Stimulated activated CD4-positive, alpha-beta T cell treated with anti-CD3 and anti-CD28 coated beads, Interleukin-1b, Interleukin-23, amount 100 ng/mL, for 24 hours (primary cell): Measurements from ENCODE around the gene SNHG17.
"Not testable (repeated sequence)": the region's sequence is repeated elsewhere in the genome, so short reads cannot be mapped to it uniquely, and the experiment has no call there.

Experiments used
- DNase-seq, 4 experiments: peaks; one replicate each; pipeline ENCODE4 v3.0.0-alpha.2; 2020; ENCODE audit warnings: low read depth in 4 of 4, low spot score in 1 of 4

Gene SNHG17

DNA sequence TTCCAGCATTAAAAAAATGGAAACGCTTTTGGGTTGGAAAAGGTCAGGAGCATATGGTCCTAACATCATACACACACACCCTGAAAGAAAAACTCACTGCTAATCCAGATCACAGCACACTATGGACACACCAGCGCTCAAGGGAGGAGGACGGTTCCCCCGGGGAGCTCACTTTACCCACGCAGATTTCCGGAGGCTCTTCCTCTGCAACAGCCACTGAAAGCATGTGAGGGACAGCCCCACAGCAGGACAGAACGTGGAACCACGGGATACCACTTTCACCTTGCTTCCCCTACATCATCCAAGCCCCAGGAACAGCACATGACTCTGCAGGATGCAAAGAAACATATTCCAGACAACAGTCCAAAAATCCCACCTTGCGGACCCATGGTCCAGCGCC, 13.2 kb downstream of the SNHG17 start:
- DNase-seq = no peak

DNA sequence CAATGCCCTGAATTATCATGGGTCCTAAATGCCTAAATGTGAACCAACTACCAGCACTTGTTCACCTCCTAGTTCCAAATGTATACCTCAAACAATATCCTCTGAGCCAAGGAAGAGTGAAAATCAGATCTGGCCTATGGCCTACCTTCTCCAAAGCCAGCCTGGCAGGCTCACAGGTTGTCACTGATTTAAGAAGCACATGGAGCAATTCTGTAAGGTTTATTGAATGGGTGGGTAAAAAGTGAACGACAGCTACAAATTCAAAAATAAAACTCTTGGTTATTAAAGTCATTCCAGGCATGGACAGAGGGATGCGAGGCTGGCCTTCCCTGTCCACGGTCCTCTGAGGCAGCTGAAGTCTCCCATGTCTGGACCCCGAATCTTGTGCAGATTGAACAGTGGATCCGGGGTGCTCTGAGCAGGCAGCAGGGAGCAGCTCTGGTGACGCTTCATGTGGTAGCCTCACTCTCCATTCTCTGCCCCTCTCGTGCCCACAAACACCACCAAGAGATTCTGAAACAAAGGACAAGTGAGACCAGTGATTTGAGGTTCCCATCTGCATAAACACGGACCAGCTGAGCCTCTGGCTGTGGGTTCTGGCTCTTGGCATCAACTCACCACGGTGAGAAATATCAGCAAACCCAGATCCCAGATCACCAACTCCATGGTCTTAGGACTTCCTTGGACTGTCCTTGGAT, 14.6 kb downstream of the SNHG17 start:
- DNase-seq = no peak

DNA sequence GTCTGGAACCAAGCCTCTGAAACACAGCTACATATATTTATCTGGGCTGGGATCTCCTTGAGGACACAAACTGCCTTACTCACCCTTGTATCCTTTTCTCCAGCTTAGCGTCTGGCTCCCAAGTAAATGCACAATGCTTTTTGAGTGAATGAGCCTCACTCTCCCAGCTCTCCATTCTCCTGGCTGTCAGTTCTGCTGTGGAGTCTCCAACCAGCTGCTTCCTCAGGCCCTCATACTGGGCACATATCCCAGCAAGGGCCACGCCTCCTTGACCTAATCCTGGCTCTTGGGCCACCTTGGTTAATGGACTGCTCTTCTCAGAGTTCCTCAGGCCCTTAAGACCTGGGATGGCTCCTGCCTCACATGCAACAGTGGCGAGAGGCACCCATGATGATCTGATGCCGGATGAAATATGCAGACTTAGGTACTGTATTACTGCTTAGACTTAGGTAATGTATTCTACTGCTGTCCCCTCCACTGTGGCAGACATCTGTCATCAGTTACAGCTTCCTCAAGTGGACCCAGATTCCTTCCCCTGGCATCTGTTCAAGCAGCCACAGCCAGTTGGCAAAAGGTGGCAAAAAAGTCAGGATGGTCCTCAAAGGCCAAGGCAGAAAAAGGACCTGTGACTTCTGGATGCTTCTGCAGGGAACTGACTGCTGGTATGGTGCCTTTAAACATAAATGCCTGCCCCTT, 16.5 kb downstream of the SNHG17 start:
- no peak for DNase-seq

DNA sequence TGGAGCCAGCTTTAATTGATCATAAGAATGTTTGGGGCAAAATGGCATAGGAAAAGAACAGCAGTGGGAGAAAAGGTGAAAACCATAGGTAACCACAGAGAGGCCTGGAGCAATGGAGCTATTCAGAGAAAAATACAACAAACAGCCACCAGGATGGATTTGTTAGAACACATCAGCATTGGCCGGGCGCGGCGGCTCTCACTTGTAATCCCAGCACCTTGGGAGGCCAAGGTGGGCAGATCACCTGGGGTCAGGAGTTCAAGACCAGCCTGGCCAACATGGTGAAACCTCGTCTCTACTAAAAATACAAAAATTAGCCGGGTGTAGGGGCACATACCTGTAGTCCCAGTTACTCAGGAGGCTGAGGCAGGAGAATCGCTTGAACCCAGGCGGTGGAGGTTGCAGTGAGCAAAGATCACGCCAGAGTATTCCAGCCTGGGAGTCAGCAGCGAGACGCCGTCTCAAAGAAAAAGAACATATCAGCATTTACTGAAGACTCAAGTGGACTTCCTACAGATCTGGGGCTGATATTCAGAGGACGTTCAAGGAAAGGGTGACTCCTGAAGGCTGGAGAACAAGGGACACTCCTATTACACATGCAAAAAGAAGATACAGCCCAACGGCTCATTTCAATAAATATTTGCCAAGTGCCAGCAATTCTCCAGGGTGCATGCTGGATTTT, 20.2 kb downstream of the SNHG17 start:
- no peak for DNase-seq

DNA sequence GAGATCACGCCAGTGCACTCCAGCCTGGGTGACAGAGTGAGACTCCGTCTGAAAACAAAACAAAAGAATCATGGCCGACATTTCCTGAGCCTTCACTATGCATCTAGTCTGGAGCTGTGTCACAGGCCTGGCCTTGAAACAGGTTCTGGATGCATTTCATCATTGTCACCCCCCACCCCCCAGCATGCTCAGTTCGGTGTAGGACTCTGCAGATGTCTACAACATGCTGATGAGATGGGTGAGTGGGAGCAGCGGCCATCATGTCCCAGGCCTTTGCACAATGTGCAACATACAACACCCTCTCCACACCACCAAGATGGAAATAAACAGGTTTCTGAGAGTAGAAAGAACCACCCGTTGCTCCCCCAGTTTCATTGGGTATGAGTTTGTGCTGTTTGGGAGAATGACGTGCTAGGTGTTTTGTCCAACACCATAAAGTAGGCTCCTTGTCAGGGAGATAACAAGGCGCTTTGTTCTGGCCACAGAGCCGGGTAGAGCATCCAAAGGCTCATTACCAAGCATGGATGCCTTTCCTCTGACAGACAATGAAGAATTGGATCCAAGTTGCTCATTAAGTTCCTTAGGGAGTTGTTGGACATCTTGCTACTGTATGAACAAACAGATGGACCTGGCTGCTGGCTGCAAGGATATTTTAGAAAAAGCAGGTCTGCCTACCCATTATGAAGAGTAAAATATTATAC, 22.1 kb downstream of the SNHG17 start:
- DNase-seq = no peak

DNA sequence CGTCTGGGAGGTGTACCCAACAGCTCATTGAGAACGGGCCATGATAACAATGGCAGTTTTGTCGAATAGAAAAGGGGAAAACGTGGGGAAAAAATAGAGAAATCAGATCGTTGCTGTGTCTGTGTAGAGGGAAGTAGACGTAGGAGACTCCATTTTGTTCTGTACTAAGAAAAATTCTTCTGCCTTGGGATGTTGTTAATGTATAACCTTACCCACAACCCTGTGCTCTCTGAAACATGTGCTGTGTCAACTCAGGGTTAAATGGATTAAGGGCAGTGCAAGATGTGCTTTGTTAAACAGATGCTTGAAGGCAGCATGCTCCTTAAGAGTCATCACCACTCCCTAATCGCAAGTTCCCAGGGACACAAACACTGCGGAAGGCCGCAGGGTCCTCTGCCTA, 27.3 kb downstream of the SNHG17 start:
- DNase-seq = not testable (repeated sequence)

DNA sequence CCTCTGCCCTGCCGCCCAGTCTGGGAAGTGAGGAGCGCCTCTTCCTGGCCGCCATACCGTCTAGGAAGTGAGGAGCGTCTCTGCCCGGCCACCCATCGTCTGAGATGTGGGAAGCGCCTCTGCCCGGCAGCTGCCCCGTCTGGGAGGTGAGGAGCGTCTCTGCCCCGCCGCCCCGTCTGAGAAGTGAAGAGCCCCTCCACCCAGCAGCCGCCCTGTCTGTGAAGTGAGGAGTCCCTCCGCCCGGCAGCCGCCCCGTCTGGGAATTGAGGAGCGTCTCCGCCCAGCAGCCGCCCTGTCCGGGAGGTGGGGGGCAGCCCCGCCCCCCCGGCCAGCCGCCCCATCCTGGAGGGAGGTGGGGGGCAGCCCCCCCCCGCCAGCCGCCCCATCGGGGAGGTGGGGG, 27.8 kb downstream of the SNHG17 start:
- no peak for DNase-seq

DNA sequence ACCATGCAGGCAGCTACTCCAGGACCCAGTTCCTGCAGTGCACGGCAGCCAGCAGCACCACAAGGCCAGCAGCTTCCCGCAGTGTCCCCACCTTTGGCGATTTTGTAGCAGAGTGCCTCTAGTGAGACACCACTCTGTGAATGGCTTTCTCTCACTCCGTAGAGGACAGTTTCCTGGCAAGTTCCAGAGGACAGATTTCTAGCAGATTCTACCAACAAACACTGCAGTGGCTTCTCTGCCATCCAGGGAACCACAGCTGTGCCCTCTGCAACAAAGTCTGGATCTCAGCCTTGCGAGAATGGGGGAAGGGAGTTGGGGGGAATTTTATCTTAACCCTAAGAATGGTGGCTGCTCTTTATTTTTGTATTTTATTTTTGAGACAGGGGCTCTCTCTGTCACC, 28.7 kb downstream of the SNHG17 start:
- no peak for DNase-seq

DNA sequence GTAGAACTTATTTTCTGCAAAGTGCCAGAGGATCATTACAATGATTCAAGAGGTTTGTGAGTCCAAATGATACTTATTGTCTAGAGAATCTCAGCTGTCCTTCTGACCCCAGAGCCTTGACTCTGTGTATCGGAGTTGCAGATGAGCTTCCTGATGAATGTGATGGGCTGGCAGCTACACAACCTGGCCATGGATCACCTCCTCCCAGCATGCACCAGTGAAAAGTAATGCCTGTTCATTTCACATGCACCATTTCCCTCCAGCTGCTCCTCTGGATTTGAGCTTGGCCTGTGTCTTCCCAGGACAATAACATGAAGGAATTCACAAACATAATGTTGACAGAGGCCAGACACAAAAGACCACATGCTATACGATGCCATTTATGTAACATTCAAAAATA, 30.0 kb downstream of the SNHG17 start:
- no peak for DNase-seq

DNA sequence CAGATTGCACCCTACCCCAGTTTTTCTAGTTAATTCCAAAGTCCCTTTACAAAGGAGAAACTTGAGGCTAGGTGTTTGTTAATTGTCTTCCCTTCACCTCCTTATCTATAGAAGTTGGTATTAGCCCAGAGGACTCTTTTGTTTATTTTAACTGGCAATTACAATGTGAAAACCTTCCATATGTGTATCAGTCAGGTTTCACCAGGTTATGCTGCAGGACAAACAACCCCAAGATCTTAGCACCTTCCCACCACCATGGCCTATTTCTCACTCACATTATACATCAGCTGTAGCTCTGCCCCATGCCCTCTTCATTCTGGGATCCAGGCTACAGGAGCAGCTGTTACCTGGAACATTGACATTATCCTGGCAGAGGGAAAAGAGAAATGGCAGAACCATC, 31.1 kb downstream of the SNHG17 start:
- no peak for DNase-seq

DNA sequence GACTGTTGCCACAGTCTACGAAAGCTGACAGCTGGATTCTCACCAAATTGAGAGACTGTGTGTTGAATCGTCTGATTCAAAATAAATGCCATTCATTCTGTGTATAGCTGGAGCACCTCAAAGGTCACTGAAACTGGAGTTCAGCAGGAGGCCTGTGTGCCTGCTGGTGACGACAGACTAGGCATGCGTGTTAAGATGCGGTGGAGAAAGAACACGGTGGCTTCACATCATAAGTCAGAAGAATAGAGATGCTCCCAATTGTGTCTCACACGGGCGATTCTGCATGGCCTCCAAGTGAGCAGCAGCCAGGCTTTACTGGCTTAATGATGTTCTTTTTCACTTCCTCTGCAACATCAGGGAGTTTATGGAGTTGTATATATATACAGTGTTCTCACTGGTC, 32.3 kb downstream of the SNHG17 start:
- DNase-seq = no peak

DNA sequence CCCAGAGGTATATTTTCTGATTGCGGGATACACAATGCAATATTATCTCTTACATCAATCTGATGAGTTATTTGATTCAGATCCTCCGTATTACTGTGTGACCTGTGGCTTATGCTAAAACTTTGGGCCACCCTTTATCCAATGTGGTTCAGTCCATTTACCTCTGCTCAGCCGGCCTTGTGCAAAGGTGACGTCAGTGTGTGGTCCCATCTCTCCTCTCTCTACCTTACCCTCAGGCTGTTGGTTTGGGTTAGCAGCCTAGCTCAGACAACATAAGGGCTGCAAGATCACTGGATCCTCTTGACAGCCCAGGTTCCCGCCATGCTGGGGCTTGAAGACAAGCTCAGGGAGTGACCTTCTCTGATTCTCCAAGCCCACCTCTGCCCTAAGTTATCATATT, 33.0 kb downstream of the SNHG17 start:
- DNase-seq = no peak

DNA sequence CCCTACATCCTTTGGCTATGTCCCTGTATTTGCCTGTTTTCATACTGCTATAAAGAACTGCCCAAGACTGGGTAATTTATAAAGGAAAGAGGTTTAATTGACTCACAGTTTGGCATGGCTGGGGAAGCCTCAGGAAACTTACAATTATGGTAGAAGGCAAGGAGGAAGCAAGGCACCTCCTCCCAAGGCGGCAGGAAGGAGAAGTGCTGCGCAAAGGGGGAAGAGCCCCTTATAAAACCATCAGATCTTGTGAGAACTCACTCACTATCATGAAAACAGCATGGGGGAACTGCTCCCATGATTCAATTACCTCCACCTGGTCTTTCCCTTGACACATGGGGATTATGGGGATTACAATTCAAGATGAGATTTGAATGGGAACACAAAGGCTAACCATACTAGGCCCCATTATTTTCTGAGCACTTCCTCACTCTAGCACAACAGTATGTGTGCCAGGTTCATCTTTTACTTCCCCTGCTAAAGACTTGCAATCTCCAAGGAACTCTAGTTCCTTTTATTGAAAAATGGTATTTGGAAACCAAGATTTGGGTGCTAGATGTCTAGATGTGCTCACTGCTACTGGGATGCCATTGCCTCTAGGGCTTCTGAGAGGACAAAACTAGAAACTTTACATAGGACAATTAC, 39.3 kb downstream of the SNHG17 start:
- not testable (repeated sequence) for DNase-seq

DNA sequence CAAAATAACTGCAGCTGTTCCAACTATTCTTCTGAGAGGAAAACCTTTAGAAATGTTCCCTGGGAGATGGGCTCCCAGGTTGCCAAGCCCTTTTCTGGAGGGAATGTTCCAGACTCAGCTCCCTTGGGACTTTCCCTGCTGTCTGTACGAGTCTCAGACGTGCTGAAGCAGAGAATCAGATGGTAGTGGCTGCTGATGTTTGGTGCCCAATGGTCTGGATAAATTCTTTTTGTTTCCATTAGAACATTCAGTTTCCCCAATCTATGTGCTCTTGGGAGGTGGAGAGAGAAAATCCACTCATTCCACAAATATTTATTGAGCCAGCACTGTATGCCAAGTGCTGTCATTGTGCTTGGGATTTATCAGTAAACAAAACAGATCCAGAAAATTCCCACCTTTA, 40.0 kb downstream of the SNHG17 start:
- no peak for DNase-seq

DNA sequence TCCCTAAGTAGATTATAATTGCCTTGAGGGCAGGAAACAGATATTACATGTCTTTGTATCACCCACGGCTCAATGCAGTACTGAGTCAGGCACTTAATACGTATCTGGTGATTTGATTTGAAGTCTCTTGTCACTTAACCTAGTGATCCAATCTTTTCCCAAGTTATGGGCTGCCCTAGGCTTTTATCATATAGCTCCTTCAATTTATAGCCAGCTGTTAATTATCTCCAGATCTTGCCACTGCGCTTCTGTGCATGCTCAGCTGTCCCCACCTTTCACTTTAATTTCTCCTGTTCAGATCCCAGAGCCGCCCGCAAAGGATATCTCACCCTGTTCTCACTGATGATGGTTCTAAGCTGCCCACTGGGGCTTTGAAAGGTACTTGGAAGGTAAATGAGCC, 41.9 kb downstream of the SNHG17 start:
- no peak for DNase-seq

DNA sequence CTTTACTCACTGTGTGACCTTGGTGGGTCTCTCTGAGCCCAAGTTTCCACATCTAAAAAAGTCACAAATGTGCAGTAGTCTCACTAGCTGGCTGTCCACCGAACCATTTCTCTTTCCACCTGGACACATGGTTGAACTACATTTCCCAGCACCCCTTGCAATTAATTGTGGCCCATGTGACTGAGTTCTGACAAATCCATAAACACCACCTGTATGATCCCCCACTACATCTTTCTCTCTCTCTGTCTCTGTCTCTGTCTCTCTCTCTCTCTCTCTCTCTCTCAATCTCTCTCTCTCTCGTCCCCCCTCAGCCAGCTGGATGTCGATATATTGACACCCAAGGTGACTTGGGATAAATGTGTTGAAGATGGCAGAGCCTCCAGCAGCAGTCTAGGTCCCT, 42.8 kb downstream of the SNHG17 start:
- no peak for DNase-seq

DNA sequence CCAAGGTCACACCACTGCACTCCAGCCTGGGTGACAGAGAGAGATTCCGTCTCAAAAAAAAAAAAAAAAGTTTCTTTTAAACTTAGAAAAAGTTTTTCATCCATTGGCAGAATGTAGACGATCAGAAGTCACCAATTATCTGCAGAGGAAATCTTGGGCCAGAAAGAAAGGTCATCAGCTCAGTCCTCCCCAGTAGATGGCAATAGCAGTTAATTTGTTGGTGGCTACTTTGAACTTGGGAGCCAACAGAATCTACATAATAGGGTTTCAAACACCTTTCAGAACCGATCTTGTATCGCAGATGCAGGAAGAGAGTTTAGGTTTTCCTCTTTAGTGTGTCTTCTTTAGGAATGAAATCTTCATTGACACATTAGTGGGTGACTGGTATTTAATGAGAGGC, 47.2 kb downstream of the SNHG17 start:
- DNase-seq = no peak

DNA sequence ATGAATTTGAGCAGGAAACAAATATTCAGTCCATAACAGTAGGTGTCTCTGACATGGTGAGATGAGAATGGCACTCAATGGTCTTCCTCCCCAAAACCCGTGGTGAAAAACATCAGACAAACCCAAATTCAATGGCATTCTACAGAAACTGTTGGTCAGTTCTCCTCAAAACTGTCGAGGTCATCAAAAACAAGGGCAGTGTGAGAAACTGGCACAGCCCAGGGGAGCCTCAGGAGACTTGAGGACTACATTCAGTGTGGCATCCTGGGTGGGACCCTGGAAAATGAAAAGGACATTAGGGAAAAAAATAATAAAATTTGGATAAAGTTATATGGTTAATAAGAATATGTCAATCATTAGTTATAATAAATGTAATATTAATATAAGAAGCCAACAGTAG, 48.3 kb downstream of the SNHG17 start:
- no peak for DNase-seq

DNA sequence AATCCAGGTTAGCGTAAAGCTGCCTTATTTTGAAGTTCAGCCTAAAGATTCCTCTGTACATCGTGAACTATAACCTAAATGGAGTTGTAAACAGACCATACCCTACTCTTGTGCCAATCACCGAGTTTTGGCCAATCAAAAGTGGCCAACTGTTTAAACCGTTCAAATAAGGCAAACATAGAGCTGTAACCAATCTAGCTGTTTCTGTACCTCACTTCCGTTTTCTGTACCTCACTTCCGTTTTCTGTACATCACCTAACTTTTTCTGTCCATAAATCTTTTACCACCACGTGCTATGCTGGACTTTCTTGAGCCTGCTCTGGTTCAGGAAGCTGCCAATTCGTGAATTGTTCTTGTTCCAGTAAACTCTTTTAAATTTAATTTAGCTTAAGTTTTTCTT, 49.1 kb downstream of the SNHG17 start:
- no peak for DNase-seq

DNA sequence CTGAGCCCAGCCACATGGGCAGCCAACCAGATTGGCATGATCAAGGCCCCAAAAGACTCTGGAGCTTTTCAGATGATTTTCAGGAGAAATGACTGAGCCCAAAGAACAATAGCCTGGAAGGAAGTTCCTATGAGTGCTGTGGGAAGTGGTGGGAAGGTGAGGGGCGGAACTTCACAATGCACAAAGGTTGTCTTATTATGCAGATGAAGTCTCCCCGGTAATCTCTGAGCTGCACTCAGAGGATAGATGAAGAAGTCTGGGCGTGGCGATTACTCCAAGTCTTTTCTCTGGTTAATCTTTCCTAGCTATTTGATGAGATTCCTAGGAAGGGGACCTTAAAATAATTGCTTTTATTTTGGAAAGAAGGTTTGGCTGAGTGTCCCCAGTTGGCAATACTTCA, 52.0 kb downstream of the SNHG17 start:
- DNase-seq = no peak

DNA sequence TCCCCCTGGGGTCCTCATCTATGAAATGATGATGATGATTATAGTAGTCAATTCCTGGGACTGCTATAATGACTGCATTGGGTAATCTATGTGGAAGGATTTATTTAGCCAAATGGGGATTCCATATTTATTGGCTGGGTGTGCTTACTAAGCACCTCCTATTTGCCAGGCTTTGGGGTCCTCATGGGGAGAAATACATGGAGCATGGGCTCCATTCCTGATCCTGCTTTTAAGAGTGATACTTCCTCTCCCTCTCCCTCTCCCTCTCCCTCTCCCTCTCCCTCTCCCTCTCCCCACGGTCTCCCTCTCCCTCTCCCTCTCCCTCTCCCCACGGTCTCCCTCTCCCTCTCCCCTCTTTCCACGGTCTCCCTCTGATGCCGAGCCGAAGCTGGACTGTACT, 57.3 kb downstream of the SNHG17 start:
- DNase-seq = not testable (repeated sequence)
